ENCODE measurements around the gene TMEM184B. TPM values are rescaled to one million over a fixed set of nuclear protein-coding genes. Genes with fewer than 3 reads are reported as not detected.

The TMEM184B gene
- total and polyA plus RNA-seq, 2 of the 8 experiments (the other 6 are each of a cell fraction or from before 2014, with no cell fraction given): 41.6 to 81.0 TPM

GRCh38 chr22:38196791-38197419 is 75.9 kb downstream of the TMEM184B start:
- Histone ChIP-seq H3K56ac (replicated peaks; ENCODE audit: insufficient read length, low read depth, low read length) (no peak overlapping the region), H3K4me2 (ENCODE audit: insufficient read depth in 1 of 2, low read depth in 2 of 2, low read length in 2 of 2) (no peak overlapping the region), H3K4ac (replicated peaks; ENCODE audit: insufficient read length, low read depth, low read length) (no peak overlapping the region), H4K5ac (ENCODE audit: insufficient read length, low read depth, low read length) (no peak overlapping the region), H3K27ac (ENCODE audit: low read depth, low read length) (no peak overlapping the region), H2BK12ac (ENCODE audit: low read depth, low read length) (no peak overlapping the region), H3K79me1 (ENCODE audit: low read depth, low read length) (no peaks in the 10 kb centered on the region), H3K27me3 (replicated peaks in 1 of 4; ENCODE audit: control insufficient read depth in 3 of 4, extremely low read depth in 1 of 4, insufficient read depth in 3 of 4, low read length in 3 of 4) (peaks cover 0 to 9% (median 7%) of the 10 kb centered on the region in 4 experiments; a peak in 5 of 7 replicates), H2BK5ac (ENCODE audit: low read depth, low read length) (no peak overlapping the region), H3K9me3 (ENCODE audit: insufficient read depth in 2 of 2, low read depth in 1 of 2, low read length in 1 of 2) (no peaks in the 10 kb centered on the region), H3K18ac (ENCODE audit: extremely low read depth, low read length) (no peak overlapping the region; the same call in 1 of the 2 replicates), H2AK5ac (ENCODE audit: low read depth, low read length) (no peak overlapping the region), H3K79me2 (ENCODE audit: control insufficient read depth in 1 of 2, insufficient read depth in 2 of 2, low read length in 2 of 2) (no peaks in the 10 kb centered on the region), H3K23ac (ENCODE audit: insufficient read length) (no peak overlapping the region), H2AFZ (ENCODE audit: low read length) (peak overlapping the region; percentile 90), H3K4me3 (ENCODE audit: extremely low read depth in 1 of 4, insufficient read depth in 2 of 4, low read depth in 3 of 4, low read length in 4 of 4) (no peak overlapping the region), H3K23me2 (ENCODE audit: low read depth, low read length) (peaks cover 4% of the 10 kb centered on the region), H3K9ac (replicated peaks in 1 of 4; ENCODE audit: extremely low read depth in 1 of 4, low read depth in 3 of 4, low read length in 3 of 4) (no peak overlapping the region), H4K91ac (replicated peaks; ENCODE audit: insufficient read length, low read length) (no peak overlapping the region), H4K8ac (ENCODE audit: extremely low read depth, insufficient read depth, low read length) (peak overlapping the region; percentile 62; the same call in 1 of the 2 replicates), H4K20me1 (replicated peaks in 1 of 2; ENCODE audit: control insufficient read depth in 1 of 2, insufficient read depth in 2 of 2, low read length in 2 of 2) (no peaks in the 10 kb centered on the region), H2BK20ac (ENCODE audit: low read length) (no peak overlapping the region), H2BK120ac (replicated peaks; ENCODE audit: low read depth, low read length) (no peak overlapping the region), H3K36me3 (ENCODE audit: control insufficient read depth in 2 of 4, insufficient read depth in 4 of 4, low read length in 3 of 4) (no peaks in the 10 kb centered on the region), H2BK15ac (ENCODE audit: low read length) (no peak overlapping the region), H3K14ac (ENCODE audit: insufficient read length) (no peak overlapping the region), H3K4me1 (replicated peaks in 1 of 4; ENCODE audit: control insufficient read depth in 3 of 4, insufficient read depth in 4 of 4, low read length in 3 of 4) (peaks cover 0 to 4% (median under 1%) of the 10 kb centered on the region in 4 experiments; a peak in 2 of 7 replicates)
- ChIA-PET CTCF (ENCODE audit: partially characterized antibody) (interaction anchor here (0.7 to 0.9 kb wide), 3 partner anchors 9 to 143 kb away, joined by 3 to 4 read pairs (median 3); no protein-coding TSS in a partner anchor), POLR2A (ENCODE audit: partially characterized antibody) (interaction anchor here (0.6 kb wide), 1 partner anchor 15 kb away, joined by 4 read pairs; no protein-coding TSS in a partner anchor)
- peak in 1 of 2 experiments; percentile 48 for DNase-seq (ENCODE audit: low read depth in 1 of 2, low spot score in 2 of 2)
- FAIRE-seq: no peak
- 78% methylated on average over 18 of the region's 19 CpGs; no CpG with 5 or more reads in 1 of the 2 experiments for WGBS, 2 experiments (ENCODE audit: extremely low coverage in 1 of 2, insufficient coverage in 1 of 2, insufficient read length in 1 of 2, insufficient replicate concordance in 2 of 2, low coverage in 1 of 2, low lambda C conversion rate in 2 of 2, missing lambda C conversion rate in 1 of 2)
- TF ChIP-seq SIN3A (conservative IDR thresholded peaks at IDR 0.05 in 1 of 2, IDR thresholded peaks at IDR 0.05 in 1 of 2; ENCODE audit: low read depth in 1 of 2, low read length in 2 of 2) (no peak), PHF8 (conservative IDR thresholded peaks at IDR 0.05; ENCODE audit: low read depth, low read length) (no peak), SIX5 (IDR thresholded peaks at IDR 0.05; ENCODE audit: low read depth, low read length) (no peak), CTCF (IDR thresholded peaks at IDR 0.05; ENCODE audit: control extremely low read depth in 1 of 3, insufficient read depth in 1 of 3, low read depth in 1 of 3, low read length in 3 of 3) (no peak), RXRA (IDR thresholded peaks at IDR 0.05; ENCODE audit: insufficient read depth, low read depth, low read length) (no peak), KDM5A (IDR thresholded peaks at IDR 0.05; ENCODE audit: low read length) (no peak), E2F6 (IDR thresholded peaks at IDR 0.05) (no peak), TCF12 (IDR thresholded peaks at IDR 0.05; ENCODE audit: low read depth, low read length) (no peak), CBX5 (IDR thresholded peaks at IDR 0.05; ENCODE audit: low read depth, low read length) (no peak)
